ENCODE results near the gene USP24.
"Not testable (repeated sequence)": the region's sequence is repeated elsewhere in the genome, so short reads cannot be mapped to it uniquely, and the experiment has no call there.

The USP24 gene

DNA sequence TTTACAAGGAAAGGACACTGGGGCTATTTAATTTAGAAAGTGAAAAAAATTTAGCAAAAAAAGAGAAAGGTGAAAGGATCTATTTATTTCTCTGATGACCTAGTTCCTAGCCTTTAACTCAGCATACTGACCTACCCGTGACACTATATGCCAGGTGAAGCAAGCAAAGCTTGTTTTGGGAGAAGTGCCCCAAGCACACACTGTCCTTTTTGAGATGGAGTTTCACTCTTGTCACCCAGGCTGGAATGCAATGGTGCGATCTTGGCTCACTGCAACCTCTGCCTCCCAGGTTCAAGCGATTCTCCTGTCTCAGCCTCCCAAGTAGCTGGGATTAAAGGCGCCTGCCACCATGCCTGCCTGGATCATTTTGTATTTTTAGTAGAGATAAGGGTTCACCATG, 14.6 kb upstream of the USP24 start:
- DNase-seq (ENCODE audit: low read depth in 2 of 2) = not testable (repeated sequence)

- DNase-seq (ENCODE audit: low read depth in 2 of 2) = no peak
Observed at GRCh38 chr1:55225228-55225627, 10.1 kb upstream of the USP24 start.

- no peak for DNase-seq (ENCODE audit: low read depth in 2 of 2)
Observed at GRCh38 chr1:55224729-55225128, 9.6 kb upstream of the USP24 start.

DNA sequence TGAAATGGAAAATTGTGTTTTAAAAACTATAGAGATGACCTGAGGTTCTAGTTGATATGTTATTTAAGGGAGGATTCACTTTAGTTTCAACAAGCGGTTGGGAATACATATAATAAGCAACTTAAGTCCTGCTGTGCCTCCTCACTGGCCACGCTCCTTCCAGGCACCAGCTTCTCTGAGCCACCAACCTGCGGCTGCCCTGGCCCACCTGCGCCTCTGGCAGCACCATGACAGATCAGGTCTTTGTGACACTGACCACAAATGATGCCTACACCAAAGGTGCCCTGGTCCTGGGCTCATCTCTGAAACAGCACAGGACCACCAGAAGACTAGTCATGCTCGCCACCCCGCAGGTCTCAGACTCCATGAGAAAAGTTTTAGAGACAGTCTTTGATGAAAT, 7.0 kb upstream of the USP24 start:
- DNase-seq (ENCODE audit: low read depth in 2 of 2) = no peak

GRCh38 chr1:55217226-55217986, 2.2 kb upstream of the USP24 start:
- no peak for DNase-seq (ENCODE audit: low read depth in 2 of 2)

- no peak for DNase-seq (ENCODE audit: low read depth in 2 of 2)
Observed at GRCh38 chr1:55216096-55216495, 932 bp upstream of the USP24 start.

GRCh38 chr1:55214934-55215193, 300 bp downstream of the USP24 start:
- DNase-seq (ENCODE audit: low read depth in 2 of 2) = no peak

DNA sequence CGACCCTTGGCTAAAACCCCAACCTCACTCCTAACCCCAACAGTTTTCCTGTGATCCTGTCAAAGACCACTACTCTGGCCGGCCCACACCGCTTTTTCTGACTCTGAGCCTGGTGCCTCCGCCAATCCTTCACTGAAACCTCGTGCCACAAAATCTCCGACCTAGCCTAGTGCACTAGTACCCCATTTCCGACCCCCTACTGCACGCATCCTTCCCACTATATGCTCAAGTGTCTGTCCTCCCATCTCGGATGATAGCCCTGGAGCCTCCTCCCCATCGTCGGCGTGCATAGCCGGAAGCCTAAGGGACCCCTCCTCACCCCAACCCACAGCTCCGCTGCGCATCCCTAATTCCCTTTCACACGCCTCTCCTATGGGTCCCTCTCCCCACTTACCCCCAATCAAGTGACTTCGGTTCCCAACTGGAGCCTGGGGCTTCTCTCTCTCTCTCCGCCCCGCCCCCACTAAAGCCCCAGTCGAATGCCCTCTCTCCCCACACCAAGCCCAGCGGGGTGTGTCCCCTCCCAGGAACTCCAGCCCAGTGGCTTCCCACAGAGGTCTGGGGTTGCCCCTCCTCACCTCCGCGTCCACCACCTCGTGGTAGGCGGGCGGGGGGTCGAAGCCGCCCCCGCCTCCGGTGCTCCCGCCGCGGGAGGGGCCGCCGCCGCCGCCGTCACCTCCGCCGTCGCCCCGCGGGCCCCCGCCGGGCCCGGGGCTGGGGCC, 791 bp downstream of the USP24 start:
- DNase-seq (ENCODE audit: low read depth in 2 of 2) = no peak

DNA sequence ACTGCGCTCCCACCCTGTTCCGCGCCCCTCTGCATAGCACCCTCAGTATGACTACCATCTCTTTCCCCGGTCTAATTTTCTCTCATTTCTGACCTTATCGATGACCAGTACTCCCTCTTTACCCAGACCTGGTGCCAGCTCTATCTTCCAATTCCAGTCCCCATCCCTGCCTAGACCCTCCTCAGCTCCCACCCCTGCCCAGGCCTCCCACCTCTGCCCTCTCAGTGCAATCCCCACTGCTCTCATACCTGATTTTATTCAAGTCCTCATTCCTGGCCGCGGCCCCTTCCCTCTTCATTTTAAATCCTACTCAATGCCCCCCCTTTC, 1.3 kb downstream of the USP24 start:
- no peak for DNase-seq (ENCODE audit: low read depth in 2 of 2)

GRCh38 chr1:55213151-55213884, 1.8 kb downstream of the USP24 start:
- DNase-seq (ENCODE audit: low read depth in 2 of 2) = no peak

- DNase-seq (ENCODE audit: low read depth in 2 of 2) = no peak
Observed at GRCh38 chr1:55212349-55213150, 2.6 kb downstream of the USP24 start.

DNA sequence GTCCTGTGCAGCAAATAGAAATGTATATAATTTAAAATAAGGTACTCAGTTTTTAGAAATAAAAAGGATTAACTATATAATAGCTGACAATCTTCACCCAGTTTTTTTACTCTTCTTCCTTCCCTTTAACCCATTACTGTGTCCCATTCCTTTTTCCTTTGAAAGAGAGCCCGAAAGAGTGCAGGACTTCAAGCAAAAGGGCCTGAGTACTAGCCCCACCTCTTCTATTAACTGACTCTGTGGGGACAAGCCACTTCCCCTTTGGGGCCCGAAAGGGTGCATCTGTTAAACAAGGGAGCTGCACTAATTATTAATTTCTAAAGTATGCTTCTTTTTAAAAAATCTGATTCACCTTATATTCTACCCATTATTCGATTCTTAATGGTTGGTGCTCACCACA, 3.3 kb downstream of the USP24 start:
- DNase-seq (ENCODE audit: low read depth in 2 of 2) = no peak

GRCh38 chr1:55210990-55211801, 4.0 kb downstream of the USP24 start:
- no peak for DNase-seq (ENCODE audit: low read depth in 2 of 2)

DNA sequence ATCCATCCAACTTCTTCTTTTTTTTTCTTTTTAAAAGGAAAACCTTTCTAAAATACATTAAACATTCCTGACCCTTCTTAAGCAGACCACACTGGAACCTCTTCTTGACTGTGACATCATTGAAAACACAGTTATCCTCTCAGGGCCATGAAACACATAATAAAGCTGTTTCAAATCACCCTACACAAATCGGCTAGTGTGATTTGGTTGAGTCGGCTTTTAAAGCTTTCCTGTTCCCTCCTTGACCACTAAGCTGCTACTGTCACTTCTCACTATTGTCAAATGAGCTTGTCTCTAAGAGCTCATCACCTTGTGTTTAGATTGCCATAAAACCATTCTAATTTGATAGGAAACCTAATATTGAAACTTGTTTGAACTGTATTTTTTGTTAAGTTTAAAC, 5.9 kb downstream of the USP24 start:
- DNase-seq (ENCODE audit: low read depth in 2 of 2) = no peak

DNA sequence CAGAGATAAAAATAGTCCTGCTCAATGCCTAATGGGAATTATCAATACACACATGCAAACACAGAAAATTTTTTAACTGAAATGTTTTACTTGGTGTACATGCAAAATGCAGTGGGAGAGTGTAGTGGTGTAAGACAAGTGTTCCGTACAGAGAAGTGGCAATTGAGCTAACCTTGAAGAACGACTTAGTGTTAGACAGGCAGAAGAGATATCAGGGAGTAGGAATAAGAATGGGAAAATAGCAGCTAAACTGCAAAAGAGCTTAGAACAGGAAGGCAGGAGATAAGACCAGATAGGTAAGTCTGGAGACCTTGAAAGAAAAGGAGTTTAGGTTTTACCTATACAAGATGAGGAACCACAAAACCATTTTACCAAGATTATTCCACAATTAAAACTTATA, 9.0 kb downstream of the USP24 start:
- no peak for DNase-seq (ENCODE audit: low read depth in 2 of 2)

DNA sequence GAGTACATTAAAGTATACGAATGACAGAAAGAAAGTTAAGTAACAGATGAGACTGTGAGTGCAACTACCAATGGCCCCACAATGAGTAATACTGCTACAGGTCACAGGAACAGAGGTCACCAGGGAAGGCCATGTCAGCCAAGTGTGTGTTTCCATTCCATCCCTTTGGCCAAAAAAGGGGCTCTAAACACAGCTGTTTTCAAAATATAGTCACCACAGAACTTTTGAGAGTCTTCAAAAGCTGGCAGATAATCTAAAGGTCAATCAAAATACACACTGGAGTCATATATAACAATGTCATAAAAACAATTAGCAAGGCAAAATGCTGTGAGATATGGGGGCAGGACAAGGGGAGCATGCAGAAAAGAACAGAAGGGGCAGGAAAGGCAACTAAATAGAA, 10.2 kb downstream of the USP24 start:
- DNase-seq (ENCODE audit: low read depth in 2 of 2) = no peak

DNA sequence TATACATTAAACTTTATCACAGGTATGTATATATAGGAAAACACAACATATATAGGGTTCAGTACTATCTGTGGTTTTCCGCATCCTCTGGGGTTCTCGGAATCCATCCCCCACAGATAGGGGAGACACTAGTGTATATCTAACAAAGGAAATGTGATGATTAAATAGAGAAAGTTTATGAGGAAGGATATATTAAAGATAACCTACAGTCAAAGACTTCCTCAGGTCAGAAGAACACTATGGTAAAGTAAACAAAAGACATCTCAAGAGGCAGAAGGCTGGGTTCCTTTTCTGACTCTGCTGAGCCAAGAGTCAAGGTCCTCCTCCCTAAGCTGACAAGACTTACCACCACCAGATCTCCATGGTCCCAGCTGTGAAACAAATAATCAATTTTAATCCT, 12.1 kb downstream of the USP24 start:
- no peak for DNase-seq (ENCODE audit: low read depth in 2 of 2)

- DNase-seq (ENCODE audit: low read depth in 2 of 2) = no peak
Observed at GRCh38 chr1:55200667-55201066, 14.5 kb downstream of the USP24 start.

DNA sequence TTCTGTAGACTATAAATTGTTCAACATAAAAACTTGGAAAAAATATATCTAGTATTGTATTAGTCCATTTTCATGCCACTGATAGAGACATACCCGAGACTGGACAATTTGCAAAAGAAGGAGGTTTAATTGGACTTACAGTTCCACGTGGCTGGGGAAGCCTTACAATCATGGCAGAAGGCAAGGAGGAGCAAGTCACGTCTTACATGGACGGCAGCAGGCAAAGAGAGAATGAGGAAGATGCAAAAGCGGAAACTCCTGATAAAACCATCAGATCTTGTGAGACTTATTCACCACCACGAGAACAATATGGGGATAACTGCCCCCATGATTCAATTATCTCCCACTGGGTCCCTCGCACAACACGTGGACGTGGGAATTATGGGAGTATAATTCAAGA, 15.4 kb downstream of the USP24 start:
- DNase-seq (ENCODE audit: low read depth in 2 of 2) = not testable (repeated sequence)

- no peak for DNase-seq (ENCODE audit: low read depth in 2 of 2)
Observed at GRCh38 chr1:55198044-55198443, 17.1 kb downstream of the USP24 start.

DNA sequence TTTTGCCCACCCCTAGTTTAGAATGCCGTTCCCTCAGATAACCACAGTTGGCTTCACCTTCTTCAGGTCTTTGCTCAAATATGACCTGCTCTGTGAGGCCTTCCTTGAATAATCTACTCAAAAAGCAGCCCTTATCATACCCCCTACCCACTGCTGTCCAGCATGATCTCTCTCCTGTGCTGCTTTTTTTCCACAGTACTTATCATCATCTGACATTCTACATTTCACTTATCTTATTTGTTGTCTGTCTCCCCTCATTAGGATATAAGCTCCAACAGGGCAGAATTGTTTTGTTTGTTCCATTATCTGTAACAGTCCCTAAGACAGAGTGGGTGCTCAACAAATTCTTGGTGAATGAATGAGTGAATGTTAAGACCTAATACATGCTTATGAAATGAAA, 18.1 kb downstream of the USP24 start:
- no peak for DNase-seq (ENCODE audit: low read depth in 2 of 2)
